Sigmoid colon (tissue), 3 donors: Measurements from ENCODE around the gene PIWIL4.

ENCODE experiments used
- CTCF ChIP-seq, 4 experiments: fragments of 450-650 bp in 3 of 4; fragments of 200-600 bp in 1 of 4; IDR thresholded peaks; one replicate each; pipeline ENCODE4 v1.5.1; 2016 to 2019; ENCODE audit warnings: antibody characterized with exemption in 4 of 4, mild to moderate bottlenecking in 3 of 4, moderate library complexity in 2 of 4
- POLR2A ChIP-seq, 2 donors: fragments of 450-650 bp; IDR thresholded peaks; one replicate each; pipeline ENCODE4 v1.6.1; 2016; ENCODE audit warnings: antibody characterized with exemption in 2 of 2, mild to moderate bottlenecking in 2 of 2, moderate library complexity in 2 of 2

DNA sequence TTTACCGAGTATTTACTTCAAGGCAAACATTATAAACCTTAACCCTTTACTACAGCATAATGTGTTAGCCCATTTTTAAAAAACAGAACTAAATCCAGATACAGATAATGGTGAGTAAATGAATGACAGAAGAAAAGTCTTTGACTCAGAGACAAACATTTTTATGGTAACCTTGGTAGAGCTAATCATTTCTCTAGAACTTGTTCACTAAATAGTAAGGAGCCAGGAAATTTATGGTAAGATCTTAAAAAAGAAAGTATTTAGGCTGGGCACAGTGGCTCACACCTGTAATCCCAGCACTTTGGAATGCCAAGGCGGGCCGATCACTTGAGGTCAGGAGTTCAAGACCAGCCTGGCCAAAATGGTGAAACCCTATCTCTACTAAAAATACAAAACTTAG is 35.0 kb upstream of the PIWIL4 start:
- TF ChIP-seq POLR2A (IDR thresholded peaks at IDR 0.05): no peak
- TF ChIP-seq CTCF (IDR thresholded peaks at IDR 0.05): no peak
